HepG2 (cell line): ENCODE results near the gene SAMD13. TPM values are rescaled to one million over a fixed set of nuclear protein-coding genes. Genes with fewer than 3 reads are reported as not detected.

ENCODE experiments used
- ATAC-seq: fragments of 200-7000 bp; cut with Tn5 transposase; 3 replicates; pipeline ENCODE4 v1.9.1; 2020; ENCODE audit warnings: mild to moderate bottlenecking, moderate library complexity
- BruUV-seq: library from RNA; stranded (reverse); fragments of 400-500 nt; replicated peaks from 2 replicates; lab custom pipeline; 2021; lab: Mats Ljungman, UMichigan
- CTCF ChIA-PET: fragments of 300-600 bp; formaldehyde crosslinking; extraction: SDS; loops from one replicate; lab custom pipeline; 2021; ENCODE audit warnings: low total read pairs, inconsistent platforms, low intra/inter-chr PET ratio; lab: Yijun Ruan, JAX
- POLR2A ChIA-PET: fragments of 350-600 bp; sonication (Branson Sonifier 250); formaldehyde crosslinking; loops from one replicate; lab custom pipeline; 2020; ENCODE audit warnings: antibody characterized with exemption, inconsistent platforms; lab: Yijun Ruan, JAX
- DNase-seq: peaks from one replicate; pipeline ENCODE4 v3.0.0-alpha.2; 2015; ENCODE audit warnings: low spot score
- FAIRE-seq: peaks from 3 replicates; lab custom pipeline; 2011; peaks lifted over from hg19 to GRCh38; lab: Jason Lieb, UNC
- H2AFZ ChIP-seq: one replicate; pipeline ENCODE4 v1.6.1; 2011; ENCODE audit warnings: low read length, inconsistent platforms
- H3K27ac ChIP-seq: fragments of 300-600 bp; 3 replicates; pipeline ENCODE4 v1.8.0; 2011; ENCODE audit warnings: mixed run types, mild to moderate bottlenecking, mixed read lengths, low read length, inconsistent platforms; ENCODE audit not compliant: insufficient read depth; ENCODE audit errors: extremely low read length
- H3K27me3 ChIP-seq, 2 experiments: fragments of 200-600 bp in 1 of 2; 2 replicates in 1 of 2; 3 replicates in 1 of 2; pipeline versions ENCODE4 v1.6.0 to v1.8.0; 2011; ENCODE audit warnings: low read length in 2 of 2, mild to moderate bottlenecking in 2 of 2, moderate library complexity in 2 of 2, inconsistent platforms in 1 of 2; ENCODE audit not compliant: insufficient read depth in 2 of 2, control insufficient read depth in 1 of 2
- H3K36me3 ChIP-seq, 2 experiments: fragments of 200-600 bp in 1 of 2; replicated peaks in 1 of 2; 2 replicates in 1 of 2; 3 replicates in 1 of 2; pipeline versions ENCODE4 v1.5.1 to v1.8.0; 2011; ENCODE audit warnings: low read length in 2 of 2, inconsistent platforms in 1 of 2; ENCODE audit not compliant: insufficient read depth in 2 of 2, control insufficient read depth in 1 of 2
- H3K4me1 ChIP-seq: 2 replicates; pipeline ENCODE4 v1.5.1; 2012; ENCODE audit warnings: low read length, inconsistent platforms; ENCODE audit not compliant: insufficient read depth
- H3K4me2 ChIP-seq: 2 replicates; pipeline ENCODE4 v1.6.0; 2011; ENCODE audit warnings: low read depth, low read length, inconsistent platforms
- H3K4me3 ChIP-seq, 3 experiments: fragments of 200-600 bp in 1 of 3; sonication (generic), shearing (Covaris generic) in 1 of 3; replicated peaks in 1 of 3; 2 replicates each; pipeline ENCODE4 v1.5.1; 2011 to 2016; ENCODE audit warnings: low read length in 3 of 3, inconsistent platforms in 2 of 3, low read depth in 2 of 3, mild to moderate bottlenecking in 2 of 3, control low read depth in 1 of 3, mixed read lengths in 1 of 3; ENCODE audit not compliant: insufficient read depth in 1 of 3
- H3K79me2 ChIP-seq: one replicate; pipeline ENCODE4 v1.6.1; 2011; ENCODE audit warnings: low read length, inconsistent platforms; ENCODE audit not compliant: insufficient read depth
- H3K9ac ChIP-seq: 2 replicates; pipeline ENCODE4 v1.6.0; 2011; ENCODE audit warnings: mild to moderate bottlenecking, low read depth, low read length, inconsistent platforms; ENCODE audit not compliant: insufficient read depth
- H3K9me3 ChIP-seq: 2 replicates; pipeline ENCODE4 v1.5.1; 2012; ENCODE audit warnings: mild to moderate bottlenecking, low read length
- H4K20me1 ChIP-seq: 2 replicates; pipeline ENCODE4 v1.6.0; 2011; ENCODE audit warnings: inconsistent platforms, mild to moderate bottlenecking, low read length, moderate library complexity; ENCODE audit not compliant: insufficient read depth
- BCL6 ChIP-seq: IDR thresholded peaks from 2 replicates; pipeline ENCODE4 v1.6.1; 2016; ENCODE audit warnings: missing genetic modification reagents, missing compliant biosample characterization
- FIP1L1 ChIP-seq: fragments of 200-400 bp; formaldehyde crosslinking; IDR thresholded peaks from 2 replicates; pipeline ENCODE4 v1.6.1; 2018; ENCODE audit warnings: low read depth, mild to moderate bottlenecking, low read length, moderate library complexity, borderline replicate concordance; ENCODE audit not compliant: insufficient read depth
- HOXA5 ChIP-seq: sonication (generic); formaldehyde crosslinking; IDR thresholded peaks from 2 replicates; pipeline ENCODE4 v1.4.0; 2020; ENCODE audit warnings: missing genetic modification reagents
- NFIB ChIP-seq: sonication (generic); formaldehyde crosslinking; IDR thresholded peaks from 2 replicates; pipeline ENCODE4 v1.9.0; 2021; ENCODE audit warnings: missing genetic modification reagents, mild to moderate bottlenecking, borderline replicate concordance
- NFRKB ChIP-seq: fragments of 450-650 bp; IDR thresholded peaks from 2 replicates; pipeline ENCODE4 v1.6.1; 2017
- NFYB ChIP-seq: sonication (generic); formaldehyde crosslinking; IDR thresholded peaks from 2 replicates; pipeline ENCODE4 v1.4.0; 2020; ENCODE audit warnings: missing genetic modification reagents
- SMARCE1 ChIP-seq: fragments of 450-650 bp; IDR thresholded peaks from 2 replicates; pipeline ENCODE4 v1.6.1; 2017; ENCODE audit warnings: borderline replicate concordance
- ZBTB7B ChIP-seq: sonication (generic); formaldehyde crosslinking; IDR thresholded peaks from 2 replicates; pipeline ENCODE4 v1.4.0; 2020; ENCODE audit warnings: missing genetic modification reagents
- ZNF337 ChIP-seq: sonication (generic); formaldehyde crosslinking; IDR thresholded peaks from 2 replicates; pipeline ENCODE4 v1.5.1; 2020; ENCODE audit warnings: missing genetic modification reagents, low read depth, mild to moderate bottlenecking, borderline replicate concordance
- ZNF432 ChIP-seq: sonication (generic); formaldehyde crosslinking; IDR thresholded peaks from 2 replicates; pipeline ENCODE4 v1.5.0; 2020; ENCODE audit warnings: missing genetic modification reagents, mild to moderate bottlenecking, borderline replicate concordance
- ZNF577 ChIP-seq: sonication (generic); formaldehyde crosslinking; IDR thresholded peaks from 2 replicates; pipeline ENCODE4 v1.4.0; 2020; ENCODE audit warnings: mild to moderate bottlenecking, low read depth, missing genetic modification reagents, borderline replicate concordance
- ZNF746 ChIP-seq: sonication (generic); formaldehyde crosslinking; IDR thresholded peaks from 2 replicates; pipeline ENCODE4 v1.8.0; 2022; ENCODE audit warnings: mild to moderate bottlenecking, missing genetic modification reagents
- ZNF776 ChIP-seq: sonication (generic); formaldehyde crosslinking; IDR thresholded peaks from 2 replicates; pipeline ENCODE4 v1.4.0; 2020; ENCODE audit warnings: mild to moderate bottlenecking, missing genetic modification reagents
- ZSCAN21 ChIP-seq: sonication (generic); formaldehyde crosslinking; IDR thresholded peaks from 2 replicates; pipeline ENCODE4 v1.8.0; 2022; ENCODE audit warnings: mild to moderate bottlenecking, missing genetic modification reagents, moderate library complexity, borderline replicate concordance
- WGBS: methylation state at CpG from one replicate; pipeline ENCODE4 v1.1.6; 2017; ENCODE audit warnings: low lambda C conversion rate; 5-methylcytosine and 5-hydroxymethylcytosine counted together
- in situ Hi-C: cut with HindIII; loops from 2 replicates; pipeline ENCODE4 v1.10.0; 2017; ENCODE audit warnings: low pct_unique_long_range_greater_than_20kb; ENCODE audit not compliant: extremely low pct_ligation_motif_present
- intact Hi-C: fragments of 100-400 bp; cut with micrococcal nuclease; formaldehyde crosslinking; loops from one replicate; pipeline ENCODE4 v1.10.0; 2022; ENCODE audit not compliant: unreplicated experiment
- polyA plus RNA-seq, 8 experiments: library from polyadenylated mRNA; depleted of rRNA in 3 of 8; stranded (reverse) in 7 of 8; unstranded in 1 of 8; fragments of >200 nt; fragmentation: Illumina TruSeq in 4 of 8; extraction: Trizol in 4 of 8; gene quantifications; 2 replicates each; pipeline versions ENCODE4 v1.2.1 to v1.2.3, GENCODE V29; 2011 to 2016; ENCODE audit warnings: low read depth in 4 of 8, missing spikeins in 1 of 8, mixed read lengths in 1 of 8; ENCODE audit not compliant: insufficient read depth in 1 of 8
- total RNA-seq, 5 experiments: library from RNA; depleted of rRNA; stranded (reverse); fragments of >200 nt; fragmentation: Illumina TruSeq; extraction: Trizol; gene quantifications; 2 replicates each; pipeline ENCODE4 v1.2.3, GENCODE V29; 2016; ENCODE audit warnings: low read depth in 1 of 5
- TF ChIP-seq, protein P1 (sequence below): sonication (generic); formaldehyde crosslinking; IDR thresholded peaks from 2 replicates; pipeline ENCODE4 v1.5.0; 2020; ENCODE audit warnings: missing genetic modification reagents
- TF ChIP-seq, protein P2 (sequence below): sonication (generic); formaldehyde crosslinking; IDR thresholded peaks from 2 replicates; pipeline ENCODE4 v1.8.0; 2022; ENCODE audit warnings: mild to moderate bottlenecking, missing genetic modification reagents, borderline replicate concordance

The SAMD13 gene
- total and polyA plus RNA-seq, 2 of the 13 experiments (the other 11 are each of a cell fraction or from before 2014, with no cell fraction given), result 0.09 to 0.18 TPM

DNA sequence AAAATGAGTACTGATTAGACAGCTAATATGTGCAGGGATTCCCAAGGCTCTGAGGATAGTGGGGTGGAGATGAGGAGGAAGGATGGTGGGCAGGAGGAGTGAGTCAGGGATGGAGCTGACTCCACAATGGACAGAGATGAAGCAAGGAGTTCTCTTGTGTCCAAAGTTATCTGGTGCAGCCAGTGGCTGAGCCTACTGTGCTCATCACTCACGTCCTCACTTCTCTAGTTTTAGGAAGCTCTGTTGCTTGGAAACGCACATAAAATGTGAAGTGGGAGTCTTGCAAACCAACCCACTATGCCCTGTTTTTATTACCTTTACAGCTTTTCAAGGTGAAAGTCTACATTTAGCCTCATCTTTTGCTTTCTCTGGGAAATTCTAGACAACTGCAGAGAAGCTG is 36.5 kb upstream of the SAMD13 start:
- DNase-seq (no peak), FAIRE-seq (no peak), ATAC-seq (no peak)
- Histone ChIP-seq H3K4me3 (no peak overlapping the region), H3K4me2 (no peak overlapping the region), H3K36me3 (no peaks in the 10 kb centered on the region), H2AFZ (no peak overlapping the region), H3K79me2 (no peaks in the 10 kb centered on the region), H3K27ac (no peak overlapping the region), H3K9ac (no peak overlapping the region), H3K9me3 (no peaks in the 10 kb centered on the region), H3K27me3 (no peaks in the 10 kb centered on the region), H3K4me1 (peaks cover 15% of the 10 kb centered on the region), H4K20me1 (no peaks in the 10 kb centered on the region)
- intact Hi-C loops, result no loop called here
- WGBS, result 3% methylated on average over 2 of the region's 2 CpGs
- BruUV-seq, result no TSS peak
- in situ Hi-C loops, result no loop called here
- no peak for TF ChIP-seq ZNF577
- no peak for TF ChIP-seq FIP1L1
- no peak for TF ChIP-seq HOXA5 (CRISPR knock-in tag)
- TF ChIP-seq ZNF776 (CRISPR knock-in tag), result no peak
- CTCF ChIA-PET, result no interaction called here
- POLR2A ChIA-PET, result no interaction called here

DNA sequence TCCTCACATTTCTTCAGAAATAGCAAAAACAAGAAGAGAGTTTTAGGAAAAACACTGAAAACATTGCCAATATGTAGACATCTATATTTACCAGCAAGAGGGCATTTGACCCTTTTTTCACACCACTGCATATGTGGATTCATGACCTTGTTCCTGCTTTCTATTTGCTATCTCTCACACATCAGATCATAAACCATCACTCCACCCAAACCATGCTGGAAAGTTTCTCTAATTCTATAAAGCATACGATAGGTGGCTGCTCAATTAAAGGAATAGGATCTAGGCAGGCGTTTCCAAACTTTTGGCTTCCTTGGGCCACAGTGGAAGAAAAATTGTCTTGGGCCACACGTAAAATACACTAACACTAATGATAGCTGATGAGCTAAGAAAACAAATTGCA is 35.6 kb upstream of the SAMD13 start:
- BruUV-seq, result no TSS peak
- no peak overlapping the region for H3K27ac ChIP-seq
- TF ChIP-seq ZNF432, result no peak
- no peak for TF ChIP-seq SMARCE1
- TF ChIP-seq ZNF746 (CRISPR knock-in tag), result no peak
- no peak for TF ChIP-seq NFIB (CRISPR knock-in tag)
- TF ChIP-seq, protein P1, sequence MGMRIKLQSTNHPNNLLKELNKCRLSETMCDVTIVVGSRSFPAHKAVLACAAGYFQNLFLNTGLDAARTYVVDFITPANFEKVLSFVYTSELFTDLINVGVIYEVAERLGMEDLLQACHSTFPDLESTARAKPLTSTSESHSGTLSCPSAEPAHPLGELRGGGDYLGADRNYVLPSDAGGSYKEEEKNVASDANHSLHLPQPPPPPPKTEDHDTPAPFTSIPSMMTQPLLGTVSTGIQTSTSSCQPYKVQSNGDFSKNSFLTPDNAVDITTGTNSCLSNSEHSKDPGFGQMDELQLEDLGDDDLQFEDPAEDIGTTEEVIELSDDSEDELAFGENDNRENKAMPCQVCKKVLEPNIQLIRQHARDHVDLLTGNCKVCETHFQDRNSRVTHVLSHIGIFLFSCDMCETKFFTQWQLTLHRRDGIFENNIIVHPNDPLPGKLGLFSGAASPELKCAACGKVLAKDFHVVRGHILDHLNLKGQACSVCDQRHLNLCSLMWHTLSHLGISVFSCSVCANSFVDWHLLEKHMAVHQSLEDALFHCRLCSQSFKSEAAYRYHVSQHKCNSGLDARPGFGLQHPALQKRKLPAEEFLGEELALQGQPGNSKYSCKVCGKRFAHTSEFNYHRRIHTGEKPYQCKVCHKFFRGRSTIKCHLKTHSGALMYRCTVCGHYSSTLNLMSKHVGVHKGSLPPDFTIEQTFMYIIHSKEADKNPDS (CRISPR knock-in tag), result no peak
- TF ChIP-seq ZSCAN21 (CRISPR knock-in tag), result no peak
- no peak for TF ChIP-seq NFYB (CRISPR knock-in tag)
- TF ChIP-seq NFRKB, result no peak
- no peak for TF ChIP-seq BCL6 (CRISPR knock-in tag)
- TF ChIP-seq, protein P2, sequence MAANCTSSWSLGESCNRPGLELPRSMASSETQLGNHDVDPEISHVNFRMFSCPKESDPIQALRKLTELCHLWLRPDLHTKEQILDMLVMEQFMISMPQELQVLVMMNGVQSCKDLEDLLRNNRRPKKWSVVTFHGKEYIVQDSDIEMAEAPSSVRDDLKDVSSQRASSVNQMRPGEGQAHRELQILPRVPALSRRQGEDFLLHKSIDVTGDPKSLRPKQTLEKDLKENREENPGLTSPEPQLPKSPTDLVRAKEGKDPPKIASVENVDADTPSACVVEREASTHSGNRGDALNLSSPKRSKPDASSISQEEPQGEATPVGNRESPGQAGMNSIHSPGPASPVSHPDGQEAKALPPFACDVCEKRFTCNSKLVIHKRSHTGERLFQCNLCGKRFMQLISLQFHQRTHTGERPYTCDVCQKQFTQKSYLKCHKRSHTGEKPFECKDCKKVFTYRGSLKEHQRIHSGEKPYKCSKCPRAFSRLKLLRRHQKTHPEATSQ (CRISPR knock-in tag), result no peak
- TF ChIP-seq ZBTB7B (CRISPR knock-in tag), result no peak
- no peak for TF ChIP-seq ZNF337 (CRISPR knock-in tag)
- TF ChIP-seq, all 625 proteins: peak for 0
- ChIA-PET POLR2A (no interaction called here), CTCF (no interaction called here)
- Histone ChIP-seq H2AFZ (no peak overlapping the region), H3K79me2 (no peaks in the 10 kb centered on the region), H3K4me1 (peaks cover 7% of the 10 kb centered on the region), H3K9ac (no peak overlapping the region), H3K36me3 (no peaks in the 10 kb centered on the region), H3K4me3 (no peak overlapping the region), H3K4me2 (no peak overlapping the region), H3K27me3 (no peaks in the 10 kb centered on the region), H4K20me1 (no peaks in the 10 kb centered on the region), H3K9me3 (no peaks in the 10 kb centered on the region)
- intact Hi-C loops, result no loop called here
- no peak for DNase-seq
- FAIRE-seq, result no peak
- ATAC-seq, result no peak
- in situ Hi-C loops, result no loop called here
- 19% methylated on average over 3 of the region's 3 CpGs for WGBS
